Kidney glomerular epithelial cell (primary cell): ENCODE measurements around the gene RPS6KA5.
"Not testable (repeated sequence)": the region's sequence is repeated elsewhere in the genome, so short reads cannot be mapped to it uniquely, and the experiment has no call there.

Experiments
- DNase-seq: peaks from one replicate; lab custom pipeline; 2025; lab: John Stamatoyannopoulos, UW

Gene RPS6KA5

DNA sequence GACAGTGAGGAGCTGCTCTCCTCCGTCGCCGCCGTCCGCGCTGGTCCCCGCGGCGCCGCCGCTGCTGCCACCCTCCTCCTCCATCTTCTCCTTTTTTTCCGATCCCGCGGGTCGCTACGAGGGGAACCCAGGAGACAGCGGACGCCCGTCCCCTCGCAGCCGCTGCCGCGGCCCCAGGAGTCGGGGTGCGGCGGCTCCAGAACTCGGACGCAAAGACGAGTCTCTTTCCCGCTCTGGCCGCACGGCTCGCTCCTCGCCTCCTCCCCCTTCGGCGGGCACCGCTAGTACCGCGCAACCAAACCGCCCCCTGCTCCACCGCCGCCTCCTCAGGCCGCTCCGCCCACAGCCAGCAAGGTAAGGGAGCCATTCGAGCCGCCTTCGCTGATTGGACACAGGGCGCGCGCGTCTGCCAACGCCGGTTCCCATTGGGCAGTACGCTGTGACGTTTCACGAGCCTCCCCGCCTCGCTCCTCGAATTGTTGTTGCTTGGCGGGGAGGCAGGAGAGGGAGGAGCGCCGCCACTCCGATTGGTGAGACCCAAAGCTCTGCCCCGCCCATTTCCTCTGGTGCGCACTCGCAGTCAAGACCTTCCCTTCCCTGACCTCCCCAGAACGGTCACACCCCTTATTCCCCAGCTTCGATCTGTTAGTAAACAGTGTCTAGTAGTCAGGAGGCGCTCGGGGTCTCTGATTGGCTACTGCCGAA, at the start of gene RPS6KA5:
Gene RPS6KA5, minus strand, starts transcription at position 291 of the 705 bp plus-strand sequence. Its CDS starts 207 bp downstream, at position 84.
- peak; percentile 100 for DNase-seq

GRCh38 chr14:91108941-91109611, 48.6 kb upstream of the RPS6KA5 start:
- peak; percentile 7 for DNase-seq

GRCh38 chr14:91103116-91103515, 42.7 kb upstream of the RPS6KA5 start:
- no peak for DNase-seq

DNA sequence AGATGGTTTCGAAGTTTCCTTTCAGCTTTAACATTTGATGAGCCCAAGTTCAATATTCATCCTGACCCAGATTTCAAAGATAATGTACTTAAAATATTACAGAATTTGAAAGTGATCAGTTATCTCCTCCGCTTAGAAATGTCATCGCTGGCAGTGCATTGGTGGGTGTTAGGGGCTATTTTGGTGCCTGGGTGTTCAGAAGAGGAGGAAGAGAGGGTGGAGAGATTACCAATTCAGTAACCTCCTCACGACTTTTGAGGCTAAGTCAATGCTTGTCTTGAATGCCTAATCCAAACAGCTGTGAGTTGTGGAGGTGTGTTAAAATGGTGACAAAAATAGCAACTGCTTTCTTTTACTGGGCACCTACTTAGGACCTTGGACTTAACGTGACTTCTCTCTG, 39.7 kb upstream of the RPS6KA5 start:
- no peak for DNase-seq

- DNase-seq: peak; percentile 12
These were observed 38.1 kb upstream of the RPS6KA5 start for GRCh38 chr14:91098591-91098990.

DNA sequence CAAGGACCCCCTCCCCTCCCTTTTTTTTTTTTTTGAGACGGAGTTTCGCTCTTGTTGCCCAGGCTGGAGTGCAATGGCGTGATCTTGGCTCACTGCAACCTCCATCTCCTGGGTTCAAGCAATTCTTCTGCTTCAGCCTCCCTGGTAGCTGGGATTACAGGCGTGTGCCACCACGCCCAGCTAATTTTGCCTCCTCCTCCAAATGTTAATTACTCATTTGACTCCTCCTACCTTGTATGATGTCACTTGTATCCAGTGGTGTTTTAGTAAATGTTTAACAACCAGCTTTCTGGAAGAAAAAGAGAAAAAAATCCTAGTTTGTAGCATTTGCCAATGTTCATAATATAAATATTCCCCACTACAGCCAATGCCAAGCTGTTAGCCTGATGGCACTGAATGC, 37.2 kb upstream of the RPS6KA5 start:
- peak; percentile 2 for DNase-seq

DNA sequence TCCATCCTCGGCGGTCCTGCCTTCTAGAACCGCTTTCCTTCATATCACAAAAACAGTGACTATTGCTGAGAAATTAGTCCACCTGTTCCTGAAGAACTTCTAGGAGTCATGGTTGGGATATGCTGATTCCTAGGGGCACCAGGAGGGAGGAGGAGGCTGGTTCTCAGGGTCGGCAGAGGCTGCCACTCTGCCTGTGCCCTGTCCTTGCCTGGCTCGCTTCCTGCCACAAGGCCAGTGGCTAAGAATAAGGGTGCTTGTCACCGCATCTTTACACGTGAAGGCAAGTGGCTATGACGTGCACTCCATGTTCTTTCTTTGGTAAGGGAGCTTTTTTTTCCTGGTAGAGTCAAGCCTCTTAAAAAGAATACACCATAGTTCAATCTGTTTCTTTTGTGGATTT, 34.7 kb upstream of the RPS6KA5 start:
- no peak for DNase-seq

GRCh38 chr14:91094772-91095171, 34.3 kb upstream of the RPS6KA5 start:
- no peak for DNase-seq

DNA sequence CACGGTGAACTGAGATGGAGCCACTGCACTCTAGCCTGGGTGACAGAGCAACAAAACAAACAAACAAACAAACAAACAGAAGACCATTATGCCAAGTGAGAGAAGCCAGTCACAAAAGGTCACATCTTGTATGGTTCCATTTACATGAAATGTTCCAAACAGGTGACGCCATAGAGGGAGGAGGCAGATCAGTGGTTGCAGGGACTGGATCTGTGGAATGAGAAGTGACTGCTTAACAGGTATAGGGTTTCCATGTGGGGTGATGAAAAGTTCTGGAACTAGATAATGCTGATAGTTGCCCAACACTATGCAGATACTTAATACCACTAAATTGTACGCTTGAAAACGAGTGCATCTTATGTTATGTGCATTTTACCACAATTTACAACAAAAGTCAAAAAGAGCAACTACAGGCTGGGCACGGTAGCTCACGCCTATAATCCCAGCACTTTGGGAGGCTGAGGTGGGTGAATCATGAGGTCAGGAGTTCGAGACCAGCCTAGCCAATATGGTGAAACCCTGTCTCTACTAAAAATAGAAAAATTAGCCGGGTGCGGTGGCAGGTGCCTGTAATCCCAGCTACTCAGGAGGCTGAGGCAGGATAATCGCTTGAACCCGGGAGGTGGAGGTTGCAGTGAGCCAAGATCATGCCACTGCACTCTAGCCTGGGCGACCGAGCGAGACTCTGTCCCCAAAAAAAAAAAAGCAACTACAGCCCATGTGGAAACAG, 33.5 kb upstream of the RPS6KA5 start:
- DNase-seq: not testable (repeated sequence)

- no peak for DNase-seq
These were observed 31.6 kb upstream of the RPS6KA5 start for GRCh38 chr14:91092073-91092472.

DNA sequence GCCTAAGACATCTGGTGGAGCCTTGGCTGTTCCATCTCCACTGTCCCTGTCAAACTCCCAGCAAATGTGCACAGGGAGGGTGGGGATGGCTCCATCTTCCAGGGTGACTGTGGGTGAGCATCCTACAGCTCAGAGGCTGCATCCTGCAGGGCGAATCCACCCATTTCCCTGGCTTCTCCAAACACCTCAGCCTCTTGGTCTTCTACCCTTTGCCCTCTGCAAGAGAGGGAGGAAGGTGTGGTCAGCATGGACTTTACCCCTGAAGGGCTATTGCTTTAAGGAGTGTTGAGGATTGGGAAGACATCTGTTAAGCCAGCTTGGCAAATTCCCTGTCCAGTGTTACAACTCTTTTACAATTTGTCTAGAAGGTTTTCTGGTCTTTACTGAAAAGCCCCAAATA, 30.3 kb upstream of the RPS6KA5 start:
- no peak for DNase-seq

- DNase-seq: no peak
These were observed 29.6 kb upstream of the RPS6KA5 start for GRCh38 chr14:91089958-91090535.

DNA sequence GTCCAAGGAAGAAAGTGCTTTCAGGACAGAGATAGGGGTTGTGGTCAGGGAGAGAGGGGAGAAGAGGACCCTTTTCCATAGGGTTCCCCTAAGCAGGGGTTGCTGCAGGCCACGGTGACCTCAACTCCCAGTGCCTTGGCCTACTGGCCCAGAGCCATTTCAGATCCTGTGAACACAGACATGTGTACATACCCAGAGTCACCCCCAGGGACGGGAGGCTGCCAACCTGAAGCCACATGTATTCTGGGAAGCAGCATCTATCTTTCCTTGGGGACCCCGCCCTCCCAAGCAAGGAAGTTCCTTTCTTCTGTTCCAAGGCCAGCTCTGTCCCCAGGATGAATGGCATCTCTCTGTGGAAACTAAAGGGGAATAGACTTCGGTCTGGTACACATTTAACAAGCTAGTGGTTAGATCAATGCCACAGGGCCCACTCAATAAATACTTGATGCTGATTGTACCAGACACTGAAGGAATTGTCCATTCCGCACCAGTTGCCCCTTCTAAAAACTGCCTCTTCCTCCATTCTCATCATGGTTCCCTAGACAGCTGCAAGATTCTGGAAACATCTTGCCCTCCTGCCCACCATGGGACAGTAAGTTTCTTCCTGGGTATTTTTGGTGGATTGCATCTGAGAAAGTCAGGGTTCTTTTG, 28.3 kb upstream of the RPS6KA5 start:
- no peak for DNase-seq

DNA sequence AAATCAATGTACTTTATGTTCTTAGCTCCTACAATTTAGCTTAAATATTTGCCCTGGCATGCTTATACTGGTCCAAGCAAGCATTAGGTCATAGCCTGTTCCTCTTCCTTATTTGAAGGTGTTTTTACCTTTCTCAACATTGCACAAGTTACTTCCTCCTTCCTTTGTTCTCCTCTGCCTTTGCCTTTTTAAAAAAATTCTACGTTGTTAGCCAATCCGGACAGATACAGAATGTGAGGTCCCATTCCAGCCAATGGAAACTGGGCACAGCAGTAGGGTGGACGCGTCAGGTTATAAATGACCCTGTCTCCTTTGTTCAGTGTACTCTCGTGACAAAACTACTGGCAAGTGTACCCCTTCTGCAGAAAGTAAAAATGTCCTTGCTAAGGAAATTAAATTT, 27.0 kb upstream of the RPS6KA5 start:
- not testable (repeated sequence) for DNase-seq

DNA sequence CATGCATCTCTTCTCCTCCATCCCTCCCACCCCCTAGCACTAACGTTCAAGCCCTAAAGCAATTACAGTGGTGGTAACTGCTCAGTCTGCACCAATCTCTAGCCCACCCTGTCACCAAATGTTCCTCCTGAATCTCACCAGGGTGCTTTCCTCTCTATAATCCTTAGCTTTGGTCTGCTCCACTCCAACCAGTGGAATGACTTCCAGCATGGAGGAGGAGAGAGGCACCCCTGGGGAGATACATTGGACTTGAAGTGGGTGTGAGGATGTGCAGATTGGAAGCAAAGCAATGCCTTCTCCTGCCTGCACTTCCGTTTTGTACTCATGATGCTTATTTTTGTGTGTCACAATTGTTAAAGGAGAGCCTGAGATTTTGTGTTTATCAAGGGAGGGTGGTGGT, 24.1 kb upstream of the RPS6KA5 start:
- DNase-seq: no peak

- no peak for DNase-seq
These were observed 21.8 kb upstream of the RPS6KA5 start for GRCh38 chr14:91082282-91082681.

DNA sequence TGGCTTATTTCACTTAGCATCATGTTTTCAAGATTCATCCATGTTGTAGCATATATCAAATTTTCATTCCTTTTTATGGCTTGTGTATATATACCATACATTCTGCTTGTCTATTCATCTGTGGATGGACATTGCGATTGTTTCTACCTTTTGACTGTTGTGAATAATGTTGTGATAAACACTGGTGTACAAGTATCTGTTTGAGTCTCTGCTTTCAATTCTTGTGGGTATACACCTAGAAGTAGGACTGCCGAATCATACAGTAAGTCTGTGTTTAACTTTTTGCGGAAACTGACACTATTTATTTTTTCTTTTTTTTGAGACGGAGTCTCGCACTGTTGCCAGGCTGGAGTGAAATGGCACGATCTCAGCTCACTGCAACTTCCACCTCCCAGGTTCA, 19.6 kb upstream of the RPS6KA5 start:
- DNase-seq: no peak

- DNase-seq: no peak
These were observed 17.8 kb upstream of the RPS6KA5 start for GRCh38 chr14:91078095-91078737.

GRCh38 chr14:91075553-91075952, 15.1 kb upstream of the RPS6KA5 start:
- no peak for DNase-seq

DNA sequence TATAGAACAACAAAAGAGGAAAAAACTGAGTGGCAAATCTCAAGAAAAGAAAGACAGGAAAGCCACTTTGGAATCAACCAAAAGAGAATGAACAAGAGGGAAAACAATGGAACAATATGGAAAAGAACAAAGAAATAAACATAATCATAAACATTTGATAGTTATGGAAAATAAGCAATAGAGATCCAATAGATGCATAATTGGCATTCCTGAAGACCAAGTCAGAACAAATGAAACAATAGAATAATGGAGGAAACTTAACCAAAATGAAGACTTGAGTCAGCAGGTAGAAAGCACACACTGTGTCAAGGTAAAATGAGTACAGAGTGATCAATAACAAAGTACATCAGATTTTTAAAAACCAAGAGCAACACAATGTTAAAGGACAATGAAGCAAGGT, 10.1 kb upstream of the RPS6KA5 start:
- DNase-seq: no peak

DNA sequence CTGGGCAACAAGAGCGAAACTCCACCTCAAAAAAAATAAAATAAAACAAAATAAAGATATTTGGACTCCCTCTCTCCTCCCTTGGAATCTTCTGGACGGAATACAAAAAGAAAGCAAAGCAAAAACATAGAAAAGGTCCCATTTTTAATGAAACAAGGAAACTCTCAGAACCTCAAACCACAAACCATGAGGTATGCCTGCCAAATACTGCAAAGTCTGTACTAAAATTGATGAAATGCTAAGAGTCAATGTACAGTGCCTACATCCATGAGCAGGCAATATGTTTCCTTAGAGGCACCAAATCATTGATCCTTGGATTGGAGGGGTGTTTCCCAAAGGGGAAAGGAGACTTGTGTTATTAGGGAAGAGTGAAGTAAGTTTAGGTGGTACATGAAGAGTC, 8.2 kb upstream of the RPS6KA5 start:
- no peak for DNase-seq

DNA sequence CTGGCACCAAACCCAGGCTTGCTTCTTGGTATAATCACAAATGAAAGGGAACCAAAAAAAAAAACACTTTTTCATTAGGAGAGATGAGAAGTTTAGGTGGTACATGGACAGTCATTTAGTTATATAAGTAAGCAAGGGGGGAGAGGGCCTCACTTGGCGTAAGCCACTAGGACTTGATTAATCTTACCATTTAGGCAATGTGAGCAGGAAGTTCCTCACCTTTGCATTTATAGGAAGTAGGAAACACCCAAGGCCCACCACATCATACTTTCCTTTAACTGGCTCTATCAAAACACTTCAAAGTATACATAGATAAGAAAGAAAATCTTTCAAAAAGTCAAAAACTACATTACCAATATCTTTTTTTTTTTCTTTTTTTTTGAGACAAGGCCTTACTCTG, 6.7 kb upstream of the RPS6KA5 start:
- no peak for DNase-seq
